Measurements from ENCODE around the gene RAB44.

- TF ChIP-seq, protein P1, sequence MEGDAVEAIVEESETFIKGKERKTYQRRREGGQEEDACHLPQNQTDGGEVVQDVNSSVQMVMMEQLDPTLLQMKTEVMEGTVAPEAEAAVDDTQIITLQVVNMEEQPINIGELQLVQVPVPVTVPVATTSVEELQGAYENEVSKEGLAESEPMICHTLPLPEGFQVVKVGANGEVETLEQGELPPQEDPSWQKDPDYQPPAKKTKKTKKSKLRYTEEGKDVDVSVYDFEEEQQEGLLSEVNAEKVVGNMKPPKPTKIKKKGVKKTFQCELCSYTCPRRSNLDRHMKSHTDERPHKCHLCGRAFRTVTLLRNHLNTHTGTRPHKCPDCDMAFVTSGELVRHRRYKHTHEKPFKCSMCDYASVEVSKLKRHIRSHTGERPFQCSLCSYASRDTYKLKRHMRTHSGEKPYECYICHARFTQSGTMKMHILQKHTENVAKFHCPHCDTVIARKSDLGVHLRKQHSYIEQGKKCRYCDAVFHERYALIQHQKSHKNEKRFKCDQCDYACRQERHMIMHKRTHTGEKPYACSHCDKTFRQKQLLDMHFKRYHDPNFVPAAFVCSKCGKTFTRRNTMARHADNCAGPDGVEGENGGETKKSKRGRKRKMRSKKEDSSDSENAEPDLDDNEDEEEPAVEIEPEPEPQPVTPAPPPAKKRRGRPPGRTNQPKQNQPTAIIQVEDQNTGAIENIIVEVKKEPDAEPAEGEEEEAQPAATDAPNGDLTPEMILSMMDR (IDR thresholded peaks at IDR 0.05; ENCODE audit: insufficient read depth, low read depth, low read length): no peak
- TF ChIP-seq EZH2 (IDR thresholded peaks at IDR 0.05; ENCODE audit: insufficient read depth, low read length): no peak
Measured at GRCh38 chr6:36701401-36701991, 3.9 kb downstream of the RAB44 start.

Data from astrocyte (in vitro differentiated cells and primary cell).